Smooth muscle cell (in vitro differentiated cells): ENCODE data around the gene LDLR. TPM values are rescaled to one million over a fixed set of nuclear protein-coding genes. Genes with fewer than 3 reads are reported as not detected.
"Not testable (repeated sequence)": the region's sequence is repeated elsewhere in the genome, so short reads cannot be mapped to it uniquely, and the experiment has no call there.

Experiments used
- DNase-seq: peaks from one replicate; lab custom pipeline; 2025; ENCODE audit not compliant: unreplicated experiment; lab: John Stamatoyannopoulos, UW
- H2AFZ ChIP-seq: fragments of 200-600 bp; sonication (generic); 2 replicates; pipeline ENCODE4 v1.6.0; 2016; ENCODE audit warnings: antibody characterized with exemption, low read depth, mild to moderate bottlenecking
- H3F3A ChIP-seq: fragments of 200-600 bp; sonication (generic); 2 replicates; pipeline ENCODE4 v1.6.0; 2017; ENCODE audit warnings: antibody characterized with exemption, low read depth
- H3K27ac ChIP-seq: fragments of 200-600 bp; sonication (generic); 2 replicates; pipeline ENCODE4 v1.5.1; 2016; ENCODE audit warnings: low read depth, mild to moderate bottlenecking
- H3K27me3 ChIP-seq: fragments of 200-600 bp; sonication (generic); 2 replicates; pipeline ENCODE4 v1.6.1; 2016; ENCODE audit warnings: low read depth, mild to moderate bottlenecking
- H3K36me3 ChIP-seq: fragments of 200-600 bp; sonication (generic); 2 replicates; pipeline ENCODE4 v1.5.1; 2016; ENCODE audit warnings: low read depth
- H3K4me1 ChIP-seq: fragments of 200-600 bp; sonication (generic); 2 replicates; pipeline ENCODE4 v1.5.1; 2016; ENCODE audit warnings: low read depth
- H3K4me2 ChIP-seq: fragments of 200-600 bp; sonication (generic); 2 replicates; pipeline ENCODE4 v1.6.0; 2016; ENCODE audit warnings: mild to moderate bottlenecking
- H3K4me3 ChIP-seq: fragments of 200-600 bp; sonication (generic); 2 replicates; pipeline ENCODE4 v1.5.1; 2016; ENCODE audit warnings: mild to moderate bottlenecking
- H3K79me2 ChIP-seq: fragments of 200-600 bp; sonication (generic); 2 replicates; pipeline ENCODE4 v1.6.0; 2016; ENCODE audit warnings: low read depth, mild to moderate bottlenecking
- H3K9ac ChIP-seq: fragments of 200-600 bp; sonication (generic); 2 replicates; pipeline ENCODE4 v1.6.0; 2016; ENCODE audit warnings: low read depth
- H3K9me3 ChIP-seq: fragments of 200-600 bp; sonication (generic); replicated peaks from 2 replicates; pipeline ENCODE4 v1.5.1; 2016; ENCODE audit warnings: low read depth
- H4K20me1 ChIP-seq: fragments of 200-600 bp; sonication (generic); 2 replicates; pipeline ENCODE4 v1.6.0; 2016; ENCODE audit warnings: low read depth
- CTCF ChIP-seq: fragments of 200-600 bp; sonication (generic); IDR thresholded peaks from 2 replicates; pipeline ENCODE4 v1.5.1; 2017; ENCODE audit warnings: borderline replicate concordance, mild to moderate bottlenecking, antibody characterized with exemption; ENCODE audit not compliant: insufficient read depth, poor library complexity, severe bottlenecking
- WGBS: methylation state at CpG from one replicate; pipeline ENCODE4 v1.1.7; 2016; ENCODE audit warnings: low lambda C conversion rate; 5-methylcytosine and 5-hydroxymethylcytosine counted together
- polyA plus RNA-seq: library from polyadenylated mRNA; unstranded; fragments of >200 nt; fragmentation: Nextera tagmentation; extraction: Ambion mirVana; gene quantifications from 2 replicates; pipeline ENCODE4 v1.2.1, GENCODE V29; 2016
- total RNA-seq: library from RNA; depleted of rRNA; stranded (reverse); fragments of >200 nt; gene quantifications from 2 replicates; pipeline ENCODE4 v1.2.3, GENCODE V29; 2014

LDLR gene
- total and polyA plus RNA-seq, 2 experiments from 2014 or later: 115 to 164 TPM

GRCh38 chr19:11102944-11103343 lies 13.7 kb downstream of the LDLR start:
- no peak overlapping the region for H3K27ac ChIP-seq
- peaks cover 100% of the 10 kb centered on the region for H4K20me1 ChIP-seq
- H3K4me1 ChIP-seq: no peaks in the 10 kb centered on the region
- peaks cover 14% of the 10 kb centered on the region for H3F3A ChIP-seq
- no peak for TF ChIP-seq CTCF
- H3K36me3 ChIP-seq: peaks cover 31% of the 10 kb centered on the region
- H3K4me3 ChIP-seq: no peak overlapping the region
- H3K79me2 ChIP-seq: peaks cover 88% of the 10 kb centered on the region
- WGBS: 94% methylated on average over 16 of the region's 16 CpGs
- no peaks in the 10 kb centered on the region for H3K27me3 ChIP-seq
- H3K9me3 ChIP-seq: no peaks in the 10 kb centered on the region
- no peak overlapping the region for H3K4me2 ChIP-seq
- no peak overlapping the region for H3K9ac ChIP-seq
- DNase-seq: no peak
- H2AFZ ChIP-seq: no peak overlapping the region

GRCh38 chr19:11103667-11104066 lies 14.4 kb downstream of the LDLR start:
- H3K27ac ChIP-seq, H3K4me1 ChIP-seq, H3K4me3 ChIP-seq, H2AFZ ChIP-seq, H3K4me2 ChIP-seq, H3K9me3 ChIP-seq, H3K27me3 ChIP-seq, DNase-seq, H3K9ac ChIP-seq: not testable (repeated sequence)
- Histone ChIP-seq H3K79me2 (peaks cover 85% of the 10 kb centered on the region), H3F3A (peaks cover 20% of the 10 kb centered on the region), H4K20me1 (peaks cover 100% of the 10 kb centered on the region), H3K36me3 (peaks cover 35% of the 10 kb centered on the region)
- 94% methylated on average over 10 of the region's 10 CpGs for WGBS

GRCh38 chr19:11105014-11105636 lies 15.9 kb downstream of the LDLR start:
- no peak for DNase-seq
- no peaks in the 10 kb centered on the region for H3K4me1 ChIP-seq
- peaks cover 83% of the 10 kb centered on the region for H3K79me2 ChIP-seq
- no peak overlapping the region for H2AFZ ChIP-seq
- no peaks in the 10 kb centered on the region for H3K27me3 ChIP-seq
- TF ChIP-seq CTCF: no peak
- H4K20me1 ChIP-seq: peaks cover 100% of the 10 kb centered on the region
- no peaks in the 10 kb centered on the region for H3K9me3 ChIP-seq
- H3K36me3 ChIP-seq: peaks cover 32% of the 10 kb centered on the region
- no peak overlapping the region for H3K4me2 ChIP-seq
- H3K27ac ChIP-seq: no peak overlapping the region
- H3K9ac ChIP-seq: no peak overlapping the region
- H3F3A ChIP-seq: peaks cover 25% of the 10 kb centered on the region
- 95% methylated on average over 36 of the region's 36 CpGs for WGBS
- H3K4me3 ChIP-seq: no peak overlapping the region

GRCh38 chr19:11106477-11106876 lies 17.2 kb downstream of the LDLR start:
- H2AFZ ChIP-seq: no peak overlapping the region
- no peak overlapping the region for H3K4me2 ChIP-seq
- H3K9me3 ChIP-seq: no peaks in the 10 kb centered on the region
- H3K9ac ChIP-seq: no peak overlapping the region
- H3K36me3 ChIP-seq: peaks cover 36% of the 10 kb centered on the region
- no peaks in the 10 kb centered on the region for H3K27me3 ChIP-seq
- H4K20me1 ChIP-seq: peaks cover 100% of the 10 kb centered on the region
- H3K4me3 ChIP-seq: no peak overlapping the region
- DNase-seq: no peak
- H3K4me1 ChIP-seq: no peaks in the 10 kb centered on the region
- peaks cover 25% of the 10 kb centered on the region for H3F3A ChIP-seq
- H3K79me2 ChIP-seq: peaks cover 73% of the 10 kb centered on the region
- no peak for TF ChIP-seq CTCF
- H3K27ac ChIP-seq: no peak overlapping the region
- 68% methylated on average over 13 of the region's 13 CpGs for WGBS
